HG02840 (cell line): ENCODE measurements around the gene ERVV-1.
"Not testable (repeated sequence)": the region's sequence is repeated elsewhere in the genome, so short reads cannot be mapped to it uniquely, and the experiment has no call there.

Experiments
- ATAC-seq: cut with Tn5 transposase; IDR thresholded peaks from one replicate; pipeline ENCODE4 v1.9.1; 2021; ENCODE audit warnings: mild to moderate bottlenecking, moderate library complexity, moderate number of reproducible peaks; ENCODE audit not compliant: unreplicated experiment, low FRiP score

ERVV-1 gene

GRCh38 chr19:53013621-53014020 is at the start of gene ERVV-1:
TSS of gene ERVV-1 (plus strand) at chr19:53013921. CDS start at chr19:53014091, 170 bp downstream.
- ATAC-seq, result no peak

- no peak for ATAC-seq
These were observed 45.9 kb upstream of the ERVV-1 start for GRCh38 chr19:52967772-52968171.

- no peak for ATAC-seq
These were observed 32.4 kb upstream of the ERVV-1 start for GRCh38 chr19:52981329-52981728.

GRCh38 chr19:52983167-52983566 is 30.6 kb upstream of the ERVV-1 start:
- ATAC-seq, result not testable (repeated sequence)

GRCh38 chr19:52987221-52987620 is 26.5 kb upstream of the ERVV-1 start:
- no peak for ATAC-seq

- no peak for ATAC-seq
These were observed 25.2 kb upstream of the ERVV-1 start for GRCh38 chr19:52988506-52988905.

GRCh38 chr19:52990759-52991418 is 22.8 kb upstream of the ERVV-1 start:
- no peak for ATAC-seq

- ATAC-seq, result no peak
These were observed 22.2 kb upstream of the ERVV-1 start for GRCh38 chr19:52991484-52991883.

- no peak for ATAC-seq
These were observed 21.4 kb upstream of the ERVV-1 start for GRCh38 chr19:52992109-52993004.

- ATAC-seq, result no peak
These were observed 20.2 kb upstream of the ERVV-1 start for GRCh38 chr19:52993342-52994178.

GRCh38 chr19:52995711-52996110 is 18.0 kb upstream of the ERVV-1 start:
- no peak for ATAC-seq

- no peak for ATAC-seq
These were observed 15.7 kb upstream of the ERVV-1 start for GRCh38 chr19:52997975-52998374.

GRCh38 chr19:53002479-53002878 is 11.2 kb upstream of the ERVV-1 start:
- ATAC-seq, result no peak

- no peak for ATAC-seq
These were observed 9.5 kb upstream of the ERVV-1 start for GRCh38 chr19:53004242-53004641.

GRCh38 chr19:53007200-53007599 is 6.5 kb upstream of the ERVV-1 start:
- ATAC-seq, result no peak

- no peak for ATAC-seq
These were observed 6.1 kb upstream of the ERVV-1 start for GRCh38 chr19:53007606-53008005.

- no peak for ATAC-seq
These were observed 5.5 kb upstream of the ERVV-1 start for GRCh38 chr19:53008061-53008778.

GRCh38 chr19:53010494-53010893 is 3.2 kb upstream of the ERVV-1 start:
- ATAC-seq, result no peak

- no peak for ATAC-seq
These were observed 1.7 kb upstream of the ERVV-1 start for GRCh38 chr19:53012006-53012405.

GRCh38 chr19:53015159-53015558 is 1.4 kb downstream of the ERVV-1 start:
- no peak for ATAC-seq
